Left lung (tissue), 10 donors: ENCODE measurements around the gene TRIB2. TPM values are rescaled to one million over a fixed set of nuclear protein-coding genes. Genes with fewer than 3 reads are reported as not detected.

Experiments
- ATAC-seq: fragments of 200-7000 bp; cut with Tn5 transposase; one replicate; pipeline ENCODE4 v1.9.1; 2020; ENCODE audit warnings: moderate library complexity
- DNase-seq, 4 donors: peaks; one replicate each; pipeline ENCODE4 v3.0.0-alpha.2; 2013 to 2020
- H3K27ac ChIP-seq, 2 donors: fragments of 200-600 bp; sonication (generic) in 1 of 2; one replicate each; pipeline versions ENCODE4 v1.5.0 to v1.8.0; 2020 to 2021
- H3K27me3 ChIP-seq, 2 donors: fragments of 200-600 bp; sonication (generic) in 1 of 2; one replicate each; pipeline versions ENCODE4 v1.5.0 to v1.8.0; 2020 to 2021
- H3K36me3 ChIP-seq, 2 donors: fragments of 200-600 bp; sonication (generic) in 1 of 2; one replicate each; pipeline versions ENCODE4 v1.5.0 to v1.8.0; 2020 to 2021
- H3K4me1 ChIP-seq, 2 donors: fragments of 200-600 bp; one replicate each; pipeline ENCODE4 v1.8.0; 2021
- H3K4me3 ChIP-seq, 2 donors: fragments of 200-600 bp; sonication (generic) in 1 of 2; one replicate each; pipeline versions ENCODE4 v1.5.0 to v1.8.0; 2020 to 2021; ENCODE audit warnings: mild to moderate bottlenecking in 1 of 2
- H3K9me3 ChIP-seq, 2 donors: fragments of 200-600 bp; sonication (generic) in 1 of 2; one replicate each; pipeline versions ENCODE4 v1.5.0 to v1.8.0; 2020 to 2021
- CTCF ChIP-seq, 2 donors: fragments of 200-600 bp; sonication (generic) in 1 of 2; IDR thresholded peaks; one replicate each; pipeline versions ENCODE4 v1.5.0 to v1.8.0; 2021; ENCODE audit warnings: antibody characterized with exemption in 2 of 2
- intact Hi-C, 2 donors: fragments of 100-400 bp; cut with DNase I; formaldehyde crosslinking; loops; one replicate each; pipeline versions ENCODE4 v1.11.2 to v1.14.2; 2022
- polyA plus RNA-seq, 6 donors: library from polyadenylated mRNA; unstranded; fragments of 120-200 nt; gene quantifications; one replicate each; pipeline ENCODE4 v1.2.1, GENCODE V29; 2013; ENCODE audit not compliant: insufficient read length in 6 of 6
- total RNA-seq, 2 donors: library from RNA; stranded (reverse); fragmentation: NEBNext Ultra II Directional; extraction: Animal tissue kit (Norgen Biotek cat#: 25700); gene quantifications; one replicate each; pipeline ENCODE4 v1.2.1, GENCODE V29; 2021
- donor health status: DM: no; HTN: yes; CAD: no.
- donor health status: DM: no; HTN: no; CAD: no.

Gene TRIB2
- total and polyA plus RNA-seq, 8 donors: 36.4 to 88.5 (median 76.5) TPM

GRCh38 chr2:12767541-12767940 is 50.8 kb downstream of the TRIB2 start:
- Histone ChIP-seq H3K4me1 (no peaks in the 10 kb centered on the region), H3K36me3 (no peaks in the 10 kb centered on the region), H3K9me3 (no peaks in the 10 kb centered on the region), H3K27ac (no peak overlapping the region), H3K27me3 (no peaks in the 10 kb centered on the region), H3K4me3 (no peak overlapping the region)
- ATAC-seq: no peak
- TF ChIP-seq CTCF (IDR thresholded peaks at IDR 0.05): no peak
- intact Hi-C loops: no loop called here
- DNase-seq: no peak

DNA sequence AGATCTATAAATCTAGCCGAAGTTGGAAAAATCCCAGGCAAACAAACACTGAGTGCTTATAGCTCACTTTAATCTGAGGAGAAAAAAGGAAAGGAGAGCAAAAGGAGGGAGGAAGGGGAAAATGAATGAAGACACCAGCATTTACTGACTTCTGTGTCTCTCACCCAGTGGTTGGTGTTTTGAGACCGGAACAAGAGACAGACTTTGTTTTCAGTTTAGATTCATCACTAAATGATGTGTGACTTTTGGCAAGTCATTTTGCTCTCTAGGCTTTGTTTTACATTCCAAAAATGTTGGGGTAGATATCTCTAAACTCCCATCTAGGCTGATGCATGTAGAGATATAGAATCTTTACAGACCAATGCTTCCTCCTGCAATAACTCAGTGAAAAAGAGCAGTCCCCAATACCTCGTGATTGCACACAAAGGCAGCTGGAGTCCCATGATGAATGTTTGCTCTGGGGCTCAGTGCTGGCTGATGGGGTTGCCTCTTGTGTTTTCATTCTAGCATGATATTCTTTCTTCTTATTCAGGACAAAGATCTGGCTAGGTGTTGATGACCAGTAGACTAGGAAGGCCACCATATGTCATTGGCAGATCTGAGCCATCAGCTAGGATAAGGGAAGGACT is 51.4 kb downstream of the TRIB2 start:
- no peaks in the 10 kb centered on the region for H3K9me3 ChIP-seq
- no peak overlapping the region for H3K27ac ChIP-seq
- ATAC-seq: no peak
- no peaks in the 10 kb centered on the region for H3K4me1 ChIP-seq
- TF ChIP-seq CTCF (IDR thresholded peaks at IDR 0.05): no peak
- no peak for DNase-seq
- H3K4me3 ChIP-seq: no peak overlapping the region
- intact Hi-C loops: no loop called here
- H3K36me3 ChIP-seq: no peaks in the 10 kb centered on the region
- H3K27me3 ChIP-seq: no peaks in the 10 kb centered on the region

GRCh38 chr2:12769492-12770105 is 52.9 kb downstream of the TRIB2 start:
- Histone ChIP-seq H3K27me3 (no peaks in the 10 kb centered on the region), H3K36me3 (no peaks in the 10 kb centered on the region), H3K27ac (no peak overlapping the region), H3K9me3 (no peaks in the 10 kb centered on the region), H3K4me3 (no peak overlapping the region), H3K4me1 (no peaks in the 10 kb centered on the region)
- ATAC-seq (peak; percentile 67), DNase-seq (peak in 2 of 4 donors; percentile 45 to 71)
- intact Hi-C loops: no loop called here
- no peak for TF ChIP-seq CTCF (IDR thresholded peaks at IDR 0.05)

- no peak for TF ChIP-seq CTCF (IDR thresholded peaks at IDR 0.05)
- no peaks in the 10 kb centered on the region for H3K9me3 ChIP-seq
- no peak overlapping the region for H3K27ac ChIP-seq
- ATAC-seq: no peak
- no peak overlapping the region for H3K4me3 ChIP-seq
- H3K4me1 ChIP-seq: no peaks in the 10 kb centered on the region
- H3K27me3 ChIP-seq: no peaks in the 10 kb centered on the region
- no peak for DNase-seq
- intact Hi-C loops: no loop called here
- no peaks in the 10 kb centered on the region for H3K36me3 ChIP-seq
These were observed 53.7 kb downstream of the TRIB2 start for GRCh38 chr2:12770300-12770968.

DNA sequence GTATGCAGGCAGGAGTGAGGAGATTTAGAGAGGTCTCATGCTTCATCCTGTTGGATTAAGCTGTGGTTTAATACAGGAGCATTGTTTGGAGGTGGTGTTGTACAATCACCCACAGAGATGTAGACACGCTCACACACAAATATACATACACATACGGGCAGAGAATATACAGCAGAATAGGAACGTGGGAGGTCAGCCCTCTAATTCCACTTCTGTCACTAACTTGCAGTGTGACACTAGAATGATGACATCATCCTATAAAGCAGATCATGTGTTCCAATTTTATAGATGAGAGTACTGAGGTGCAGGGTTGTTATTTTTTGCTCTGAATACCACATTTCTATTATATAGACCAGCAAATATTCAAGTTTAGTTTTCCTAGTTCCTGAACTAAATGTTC is 54.4 kb downstream of the TRIB2 start:
- TF ChIP-seq CTCF (IDR thresholded peaks at IDR 0.05): no peak
- H3K27me3 ChIP-seq: no peaks in the 10 kb centered on the region
- DNase-seq (no peak), ATAC-seq (no peak)
- H3K4me1 ChIP-seq: no peaks in the 10 kb centered on the region
- intact Hi-C loops: no loop called here
- H3K36me3 ChIP-seq: no peaks in the 10 kb centered on the region
- H3K27ac ChIP-seq: no peak overlapping the region
- H3K9me3 ChIP-seq: no peaks in the 10 kb centered on the region
- H3K4me3 ChIP-seq: no peak overlapping the region
